Hematopoietic multipotent progenitor cell treated with erythropoietin and hydrocortisone succinate and interleukin-3 and kit ligand, for 4 days (in vitro differentiated cells): ENCODE data around the gene TNS4.

Experiments used
- DNase-seq: peaks from one replicate; pipeline ENCODE4 v3.0.0-alpha.2; 2015

Gene TNS4

DNA sequence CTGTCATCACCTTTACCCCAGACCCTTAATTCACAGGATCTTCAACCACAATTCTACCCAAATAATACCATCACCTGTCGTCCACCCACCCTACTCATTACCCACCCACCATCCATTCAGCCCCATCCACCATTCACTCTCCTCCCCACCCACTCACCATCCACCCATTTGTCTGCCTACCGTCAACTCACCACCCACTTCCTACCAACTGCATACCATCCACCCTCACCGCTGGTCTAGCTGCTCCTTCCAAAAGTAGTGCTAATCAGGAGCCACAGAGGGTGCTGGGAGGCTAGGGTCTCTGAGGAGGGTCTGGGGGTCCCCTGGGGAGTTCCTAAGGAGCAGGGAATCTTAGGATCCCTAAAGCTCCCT lies 70.2 kb downstream of the TNS4 start:
- no peak for DNase-seq

DNA sequence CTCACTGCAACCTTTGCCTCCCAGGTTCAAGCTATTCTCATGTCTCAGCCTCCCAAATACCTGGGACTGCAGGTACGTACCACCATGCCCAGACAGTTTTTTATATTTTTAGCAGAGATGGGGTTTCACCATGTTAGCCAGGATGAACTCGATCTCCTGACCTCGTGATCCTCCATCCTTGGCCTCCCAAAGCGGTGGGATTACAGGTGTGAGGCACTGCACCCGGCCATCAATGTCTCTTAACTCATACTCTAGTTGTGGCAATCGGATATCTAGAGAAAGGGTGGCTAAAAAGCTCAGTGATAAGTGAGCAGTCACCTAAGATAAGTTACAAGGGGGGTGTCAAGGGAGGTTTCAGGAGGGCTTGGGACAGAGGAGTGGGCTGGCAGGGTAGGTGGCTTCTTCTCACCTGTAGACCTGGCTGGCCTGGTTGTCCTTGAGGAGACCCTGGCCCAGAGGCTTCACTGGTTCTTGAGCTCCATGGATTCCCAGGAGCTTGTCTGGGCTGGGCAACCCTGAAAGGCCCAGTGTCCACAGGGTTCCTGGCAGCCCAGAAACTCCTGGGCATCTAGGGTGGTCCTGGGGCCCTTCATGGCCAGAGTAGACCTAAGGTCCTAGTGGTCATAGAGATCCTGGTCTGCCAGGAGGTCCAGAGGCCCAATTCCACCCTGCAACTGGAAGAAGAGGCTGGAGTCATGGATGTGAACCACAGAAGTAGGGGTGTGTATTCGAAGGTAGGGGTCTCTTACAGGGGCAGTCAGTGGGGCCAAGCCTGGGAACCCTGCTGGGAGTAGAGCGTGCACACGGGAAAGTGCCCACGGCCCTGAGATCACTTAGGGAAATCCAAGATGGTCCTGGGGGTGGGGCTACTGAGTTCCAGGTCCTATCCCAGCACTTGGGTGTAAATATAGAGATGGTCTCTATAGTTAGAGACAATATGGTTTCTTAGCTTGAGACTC lies 70.9 kb downstream of the TNS4 start:
- DNase-seq: no peak

- no peak for DNase-seq
Measured at GRCh38 chr17:40427002-40427491, 74.4 kb downstream of the TNS4 start.
